ENCODE results near the gene CDKAL1. TPM values are rescaled to one million over a fixed set of nuclear protein-coding genes. Genes with fewer than 3 reads are reported as not detected.
"Not testable (repeated sequence)": the region's sequence is repeated elsewhere in the genome, so short reads cannot be mapped to it uniquely, and the experiment has no call there.

The CDKAL1 gene
- total RNA-seq, 2 experiments from 2014 or later, result 22.1 to 23.4 TPM

DNA sequence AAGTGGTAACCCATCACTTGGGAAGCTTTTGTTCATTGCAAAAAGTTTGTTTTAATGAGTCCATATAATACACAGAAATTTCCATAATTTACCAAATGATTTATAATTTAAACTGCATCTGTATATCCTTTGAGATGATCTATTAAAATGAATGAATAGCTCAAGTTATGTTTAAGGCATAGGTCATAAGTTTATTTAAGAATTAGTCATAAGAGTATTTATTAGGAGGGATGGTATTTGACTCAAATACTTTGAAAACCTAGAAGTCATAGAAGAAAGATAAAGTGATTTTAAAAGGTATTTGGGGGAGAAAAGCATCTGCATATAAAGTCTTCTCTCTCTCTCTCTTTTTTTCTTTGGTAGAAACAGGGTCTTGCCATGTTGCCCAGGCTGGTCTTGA, 388.5 kb downstream of the CDKAL1 start:
- no peaks in the 10 kb centered on the region for H3K9me3 Mint-ChIP-seq (ENCODE audit: low read depth)
- CTCF ChIA-PET, result interaction anchor here (0.8 to 1.2 kb wide), 2 partner anchors 8 to 11 kb away, joined by 3 read pairs; no protein-coding TSS in a partner anchor
- no peak overlapping the region for H3K27ac Mint-ChIP-seq
- H3K36me3 Mint-ChIP-seq (ENCODE audit: low read depth), result peaks cover 17% of the 10 kb centered on the region
- POLR2A ChIA-PET, result no interaction called here
- intact Hi-C loops (cut with DNase I, micrococcal nuclease), result loop anchor here (5.0 to 10.0 kb wide), 2 partner anchors 215 to 318 kb away; no protein-coding TSS in a partner anchor
- no peak overlapping the region for H3K4me3 Mint-ChIP-seq
- peaks cover 23% of the 10 kb centered on the region for H3K4me1 Mint-ChIP-seq
- DNase-seq (no peak), ATAC-seq (no peak)
- H3K27me3 Mint-ChIP-seq, result no peaks in the 10 kb centered on the region

DNA sequence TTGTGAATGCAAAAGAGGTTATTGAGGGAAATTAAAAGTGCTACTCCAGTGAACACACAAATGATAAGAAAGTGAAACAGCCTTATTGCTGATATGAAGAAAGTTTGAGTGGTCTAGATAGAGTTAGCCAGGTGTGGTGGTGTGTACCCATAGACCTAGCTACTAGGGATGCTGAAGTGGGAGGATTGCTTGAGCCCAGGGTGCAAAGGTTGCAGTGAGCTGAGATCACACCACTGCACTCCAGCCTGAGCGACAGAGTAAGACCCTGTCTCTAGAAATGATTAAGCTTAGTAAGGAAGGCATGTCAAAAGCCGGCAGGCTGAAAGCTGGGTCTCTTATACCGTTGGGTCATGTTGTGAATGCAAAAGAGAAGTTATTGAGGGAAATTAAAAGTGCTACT, 389.8 kb downstream of the CDKAL1 start:
- Mint-ChIP-seq H3K36me3 (ENCODE audit: low read depth) (peaks cover 17% of the 10 kb centered on the region), H3K4me1 (peaks cover 14% of the 10 kb centered on the region)
- ATAC-seq; H3K27ac Mint-ChIP-seq; POLR2A ChIA-PET; DNase-seq; H3K4me3 Mint-ChIP-seq; H3K9me3 Mint-ChIP-seq (ENCODE audit: low read depth); H3K27me3 Mint-ChIP-seq: not testable (repeated sequence)
- intact Hi-C loops (cut with DNase I, micrococcal nuclease), result loop anchor here (5.0 to 10.0 kb wide), 2 partner anchors 217 to 319 kb away; no protein-coding TSS in a partner anchor
- CTCF ChIA-PET, result interaction anchor here (0.6 to 0.7 kb wide), 3 partner anchors 12 to 529 kb away, joined by 3 to 4 read pairs (median 3); no protein-coding TSS in a partner anchor

DNA sequence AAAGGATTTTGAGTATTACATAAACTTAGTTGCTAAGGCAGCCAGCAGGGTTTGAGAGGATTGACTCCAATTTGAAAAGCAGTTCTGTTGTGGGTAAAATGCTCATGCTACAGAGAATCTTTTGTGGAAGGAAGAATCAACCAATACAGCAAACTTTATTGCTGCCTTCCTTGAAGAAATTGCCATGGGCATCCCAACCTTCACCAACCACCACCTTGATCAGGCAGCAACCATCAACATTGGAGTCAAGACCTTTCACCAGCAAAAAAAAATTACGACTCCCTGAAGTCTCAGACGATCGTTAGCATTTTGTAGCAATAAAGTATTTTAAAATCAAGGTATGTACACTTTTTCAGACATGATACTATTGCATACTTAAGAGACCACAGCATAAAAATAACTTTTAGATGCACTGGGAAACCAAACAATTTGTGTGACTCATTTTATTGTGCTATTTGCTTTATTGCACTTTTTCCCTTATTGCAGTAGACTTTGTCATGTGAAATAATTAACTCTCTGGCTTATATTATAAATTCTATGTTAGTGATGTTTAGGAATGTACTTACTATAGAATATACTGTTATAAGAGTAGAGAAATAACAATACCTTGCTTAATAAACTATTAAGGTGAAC, 390.8 kb downstream of the CDKAL1 start:
- intact Hi-C loops (cut with DNase I, micrococcal nuclease), result loop anchor here (5.0 to 10.0 kb wide), 2 partner anchors 218 to 320 kb away; no protein-coding TSS in a partner anchor
- no peaks in the 10 kb centered on the region for H3K9me3 Mint-ChIP-seq (ENCODE audit: low read depth)

DNA sequence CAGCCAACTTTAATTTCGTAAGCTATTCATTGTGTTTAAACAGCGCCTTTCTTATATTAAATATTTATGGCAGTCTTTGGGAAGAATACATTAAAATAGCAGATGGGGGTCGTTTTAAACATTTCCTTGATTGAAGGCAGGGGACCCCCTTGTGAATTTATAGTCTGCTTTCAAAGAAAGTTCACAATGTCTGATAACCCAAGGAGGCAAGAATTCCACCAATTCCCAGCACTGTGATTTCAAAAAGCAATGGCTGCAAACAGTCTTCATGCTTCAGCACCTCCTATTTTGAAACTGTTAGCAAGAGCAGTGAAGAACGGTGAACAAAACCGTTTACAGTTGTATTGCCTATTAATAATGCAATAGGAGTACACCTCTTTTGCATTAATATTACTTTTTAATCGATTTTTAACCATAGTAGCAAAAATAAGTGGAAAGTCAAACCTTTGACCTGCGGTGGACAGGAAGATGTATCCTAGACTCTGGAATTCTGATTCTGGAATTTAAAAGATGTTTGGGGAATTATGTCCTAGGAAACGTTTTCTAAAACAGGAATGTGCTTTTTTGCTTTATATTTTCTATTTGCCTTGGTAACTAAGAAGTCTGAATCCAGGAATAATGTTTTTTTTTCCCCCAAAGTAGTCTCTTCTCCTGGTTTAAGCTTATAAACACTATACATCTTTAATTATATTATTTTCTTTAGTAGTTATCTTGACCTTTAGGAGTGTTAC, 393.0 kb downstream of the CDKAL1 start:
- no peaks in the 10 kb centered on the region for H3K9me3 Mint-ChIP-seq (ENCODE audit: low read depth)
- no peaks in the 10 kb centered on the region for H3K4me1 Mint-ChIP-seq
- intact Hi-C loops (cut with DNase I, micrococcal nuclease), result loop anchor here in 1 of 2 experiments (10.0 kb wide), 1 partner anchor 322 kb away; no protein-coding TSS in a partner anchor
- H3K27me3 Mint-ChIP-seq, result no peaks in the 10 kb centered on the region
- H3K27ac Mint-ChIP-seq, result no peak overlapping the region
- ATAC-seq (no peak), DNase-seq (no peak)
- ChIA-PET POLR2A (no interaction called here), CTCF (no interaction called here)
- no peak overlapping the region for H3K4me3 Mint-ChIP-seq
- peaks cover 11% of the 10 kb centered on the region for H3K36me3 Mint-ChIP-seq (ENCODE audit: low read depth)

More for the DNA sequence above, 390.8 kb downstream of the CDKAL1 start:
- Mint-ChIP-seq H3K36me3 (ENCODE audit: low read depth) (peaks cover 17% of the 10 kb centered on the region), H3K4me1 (peaks cover 5% of the 10 kb centered on the region), H3K27ac (no peak overlapping the region), H3K4me3 (no peak overlapping the region), H3K27me3 (no peaks in the 10 kb centered on the region)
- ATAC-seq (no peak), DNase-seq (no peak)
- ChIA-PET POLR2A (no interaction called here), CTCF (no interaction called here)

DNA sequence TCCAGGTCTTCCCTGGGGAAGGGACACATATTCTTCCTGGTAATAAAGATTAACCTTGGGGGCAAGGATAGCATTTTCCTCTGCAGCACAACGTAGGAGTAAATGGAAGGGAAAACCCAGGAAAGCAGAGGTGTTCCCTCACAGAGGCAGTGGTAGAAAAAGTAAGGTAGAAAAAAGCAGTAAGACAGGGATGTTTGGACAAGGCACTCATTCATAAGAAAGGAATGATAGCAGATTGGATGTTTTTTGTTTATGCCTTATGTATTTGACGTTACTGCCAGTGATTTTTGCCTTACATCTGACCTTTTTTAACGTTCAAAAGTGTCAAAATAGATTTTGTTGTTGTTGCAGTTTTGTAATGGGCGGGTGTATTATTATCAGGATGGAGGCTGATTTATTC, 395.0 kb downstream of the CDKAL1 start:
- no peaks in the 10 kb centered on the region for H3K27me3 Mint-ChIP-seq
- H3K9me3 Mint-ChIP-seq (ENCODE audit: low read depth), result no peaks in the 10 kb centered on the region
- H3K4me3 Mint-ChIP-seq, result no peak overlapping the region
- intact Hi-C loops (cut with DNase I, micrococcal nuclease), result loop anchor here in 1 of 2 experiments (10.0 kb wide), 1 partner anchor 324 kb away; no protein-coding TSS in a partner anchor
- no peak overlapping the region for H3K27ac Mint-ChIP-seq
- POLR2A ChIA-PET, result no interaction called here
- H3K4me1 Mint-ChIP-seq, result no peaks in the 10 kb centered on the region
- H3K36me3 Mint-ChIP-seq (ENCODE audit: low read depth), result peaks cover 10% of the 10 kb centered on the region
- ATAC-seq, result no peak
- no peak for DNase-seq
- CTCF ChIA-PET, result no interaction called here

DNA sequence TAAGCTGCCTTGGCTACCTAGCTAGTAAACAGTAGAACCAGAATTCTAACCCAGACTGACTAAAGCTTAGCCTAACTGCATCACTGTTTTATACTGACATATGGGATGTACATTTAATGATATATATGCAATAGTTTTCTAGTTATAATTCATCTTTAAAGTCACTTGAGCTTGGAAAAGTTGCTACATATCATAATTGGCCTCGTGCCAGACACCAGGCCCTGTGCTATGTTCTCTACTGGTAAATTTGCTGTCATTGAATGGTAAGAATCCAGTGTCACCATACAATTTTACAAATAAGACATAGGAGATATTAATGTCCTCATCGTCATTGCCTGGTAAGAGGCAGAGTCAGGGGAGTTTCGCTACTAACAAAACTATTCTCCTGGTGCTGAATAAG, 396.8 kb downstream of the CDKAL1 start:
- DNase-seq (no peak), ATAC-seq (no peak)
- no peaks in the 10 kb centered on the region for H3K27me3 Mint-ChIP-seq
- intact Hi-C loops (cut with DNase I, micrococcal nuclease), result no loop called here
- CTCF ChIA-PET, result interaction anchor here (0.8 kb wide), 1 partner anchor 9 kb away, joined by 3 read pairs; no protein-coding TSS in a partner anchor
- no peak overlapping the region for H3K27ac Mint-ChIP-seq
- H3K36me3 Mint-ChIP-seq (ENCODE audit: low read depth), result peaks cover 9% of the 10 kb centered on the region
- no peaks in the 10 kb centered on the region for H3K4me1 Mint-ChIP-seq
- no peaks in the 10 kb centered on the region for H3K9me3 Mint-ChIP-seq (ENCODE audit: low read depth)
- no peak overlapping the region for H3K4me3 Mint-ChIP-seq
- POLR2A ChIA-PET, result no interaction called here

DNA sequence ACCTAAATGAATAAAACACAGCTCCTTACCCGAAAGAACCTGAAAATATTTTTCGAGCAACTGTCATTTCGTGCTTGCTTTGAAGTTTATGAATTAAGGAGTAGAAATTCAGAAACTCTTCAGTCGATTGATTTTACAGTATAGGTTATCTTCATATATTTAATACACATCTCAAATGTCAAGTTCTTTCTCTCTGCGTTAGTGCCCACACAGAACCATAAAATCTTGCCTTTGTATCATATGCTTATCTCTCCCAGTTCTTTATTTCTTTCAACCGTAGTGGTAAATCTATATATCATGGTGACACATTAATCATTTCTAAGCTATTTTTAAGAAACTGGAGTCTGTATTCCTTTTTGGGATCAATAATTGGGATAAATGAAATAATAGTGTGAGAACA, 397.5 kb downstream of the CDKAL1 start:
- Mint-ChIP-seq H3K27ac (no peak overlapping the region), H3K4me1 (no peaks in the 10 kb centered on the region), H3K27me3 (no peaks in the 10 kb centered on the region), H3K9me3 (ENCODE audit: low read depth) (no peaks in the 10 kb centered on the region), H3K36me3 (ENCODE audit: low read depth) (peaks cover 9% of the 10 kb centered on the region), H3K4me3 (no peak overlapping the region)
- intact Hi-C loops (cut with DNase I, micrococcal nuclease), result no loop called here
- ATAC-seq, result no peak
- no peak for DNase-seq
- ChIA-PET POLR2A (no interaction called here), CTCF (no interaction called here)

DNA sequence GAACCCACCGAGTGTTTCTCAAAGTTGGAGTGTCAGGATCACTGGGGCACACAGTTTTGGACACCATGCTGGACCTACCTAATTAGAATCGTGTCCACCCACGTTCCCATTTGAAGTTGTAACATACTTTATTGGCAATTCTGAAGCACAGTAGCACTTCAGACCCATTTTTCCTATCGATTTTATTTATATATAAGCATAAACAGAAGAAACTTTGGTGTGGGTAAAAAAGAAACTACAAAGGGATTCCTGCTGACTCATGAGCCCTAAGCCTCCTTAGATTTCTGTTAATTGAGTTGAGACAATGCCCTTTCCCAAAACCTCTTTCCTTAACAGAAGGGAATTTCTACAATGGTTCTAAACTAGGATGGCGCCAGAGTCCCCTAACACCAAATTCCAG, 398.0 kb downstream of the CDKAL1 start:
- CTCF ChIA-PET, result no interaction called here
- H3K27ac Mint-ChIP-seq, result no peak overlapping the region
- ATAC-seq, result no peak
- H3K36me3 Mint-ChIP-seq (ENCODE audit: low read depth), result peaks cover 9% of the 10 kb centered on the region
- H3K4me3 Mint-ChIP-seq, result no peak overlapping the region
- no peaks in the 10 kb centered on the region for H3K9me3 Mint-ChIP-seq (ENCODE audit: low read depth)
- DNase-seq, result no peak
- POLR2A ChIA-PET, result no interaction called here
- no peaks in the 10 kb centered on the region for H3K27me3 Mint-ChIP-seq
- intact Hi-C loops (cut with DNase I, micrococcal nuclease), result no loop called here
- no peaks in the 10 kb centered on the region for H3K4me1 Mint-ChIP-seq

DNA sequence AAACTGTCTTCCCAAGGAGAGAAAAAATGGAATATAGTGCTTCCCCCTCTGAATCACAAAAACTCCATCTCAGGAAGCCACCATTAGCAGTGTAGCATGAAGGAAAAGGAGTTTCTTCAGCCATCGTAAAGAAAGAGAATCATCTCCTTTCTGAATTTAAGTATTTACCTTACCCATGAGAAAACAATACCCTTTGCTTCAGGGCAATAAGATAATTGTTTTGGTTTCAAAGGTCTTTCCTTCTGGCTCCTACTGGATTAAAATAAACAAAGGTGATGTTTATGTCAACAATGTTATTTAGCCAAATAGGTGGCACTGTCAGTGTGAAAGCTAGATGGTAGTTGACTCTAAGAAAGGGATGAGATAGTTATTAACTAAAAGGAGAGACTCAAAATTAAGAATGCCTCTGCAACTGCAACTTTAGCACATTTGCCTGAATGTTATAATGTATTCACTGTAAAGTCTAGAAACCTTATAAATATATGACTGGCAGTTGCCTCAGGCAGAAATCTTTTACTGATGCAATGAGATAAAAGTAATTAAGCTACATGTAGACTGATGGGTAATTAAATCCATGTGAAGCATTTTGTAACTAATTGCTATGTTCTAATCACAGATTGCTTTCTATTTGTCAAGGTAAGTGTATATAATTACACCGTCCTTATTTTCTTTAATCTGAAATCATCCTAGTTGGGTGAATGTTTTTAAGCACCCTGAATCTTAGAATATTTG, 399.0 kb downstream of the CDKAL1 start:
- no peak for DNase-seq
- intact Hi-C loops (cut with DNase I, micrococcal nuclease), result no loop called here
- peaks cover 12% of the 10 kb centered on the region for H3K36me3 Mint-ChIP-seq (ENCODE audit: low read depth)

DNA sequence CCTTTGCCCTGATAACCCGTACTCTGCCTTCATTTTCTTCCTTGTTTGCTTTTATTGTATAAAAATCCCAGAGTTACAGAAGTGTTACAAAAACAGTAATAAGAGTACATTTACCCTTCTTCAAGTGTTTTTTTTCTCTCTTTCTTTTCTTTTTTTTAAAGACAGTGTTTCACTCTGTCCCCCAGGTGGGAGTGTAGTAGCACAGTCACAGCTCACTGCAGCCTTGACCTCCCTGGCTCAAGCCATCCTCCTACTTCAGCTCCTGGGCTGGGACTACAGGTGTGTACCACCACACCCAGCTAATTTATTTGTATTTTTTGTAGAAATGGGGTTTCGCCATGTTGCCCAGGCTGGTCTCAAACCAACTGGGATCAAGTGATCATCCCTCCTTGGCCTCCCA, 402.7 kb downstream of the CDKAL1 start:
- no peak for DNase-seq
- H3K4me1 Mint-ChIP-seq, result no peaks in the 10 kb centered on the region
- no peak overlapping the region for H3K27ac Mint-ChIP-seq
- peaks cover 23% of the 10 kb centered on the region for H3K36me3 Mint-ChIP-seq (ENCODE audit: low read depth)
- H3K27me3 Mint-ChIP-seq, result no peaks in the 10 kb centered on the region
- no peak for ATAC-seq
- no peak overlapping the region for H3K4me3 Mint-ChIP-seq
- ChIA-PET CTCF (no interaction called here), POLR2A (no interaction called here)
- peaks cover 3% of the 10 kb centered on the region for H3K9me3 Mint-ChIP-seq (ENCODE audit: low read depth)
- intact Hi-C loops (cut with DNase I, micrococcal nuclease), result no loop called here

More for the DNA sequence above, 399.0 kb downstream of the CDKAL1 start:
- Mint-ChIP-seq H3K27ac (no peak overlapping the region), H3K4me3 (no peak overlapping the region), H3K4me1 (no peaks in the 10 kb centered on the region), H3K9me3 (ENCODE audit: low read depth) (no peaks in the 10 kb centered on the region), H3K27me3 (no peaks in the 10 kb centered on the region)
- POLR2A ChIA-PET, result no interaction called here
- CTCF ChIA-PET, result interaction anchor here (0.8 kb wide), 1 partner anchor 11 kb away, joined by 3 read pairs; no protein-coding TSS in a partner anchor
- ATAC-seq, result no peak

DNA sequence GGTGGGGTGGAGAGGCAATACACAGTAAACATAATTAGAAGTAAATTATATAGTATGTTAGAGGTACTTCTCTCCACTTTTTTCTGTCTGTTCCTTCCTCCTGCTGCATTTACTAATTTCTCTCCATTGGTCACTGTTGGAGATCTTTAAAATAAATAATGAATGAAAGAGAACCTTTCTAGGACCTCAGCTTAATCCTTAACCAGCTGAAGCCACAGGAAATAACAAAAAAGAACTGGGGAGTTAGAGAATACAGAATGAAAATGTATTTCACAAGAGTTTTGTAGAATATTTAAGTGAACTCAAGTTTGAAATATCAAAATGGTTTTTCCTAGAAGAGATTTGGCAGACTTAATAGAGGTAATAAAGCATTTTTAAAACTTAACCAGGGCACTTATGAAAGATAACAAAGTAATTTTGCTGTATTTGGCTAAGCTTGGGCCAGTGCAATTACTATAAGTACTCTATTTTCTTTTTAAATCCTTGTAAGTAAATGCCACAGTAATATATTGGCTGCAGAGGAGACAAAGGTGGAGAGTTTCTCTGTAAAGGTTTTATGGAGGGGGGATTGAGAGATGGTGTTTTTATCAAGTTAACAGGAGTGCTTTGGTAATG, 405.0 kb downstream of the CDKAL1 start:
- H3K4me3 Mint-ChIP-seq, result no peak overlapping the region
- ATAC-seq, result no peak
- H3K27me3 Mint-ChIP-seq, result no peaks in the 10 kb centered on the region
- H3K9me3 Mint-ChIP-seq (ENCODE audit: low read depth), result peaks cover 11% of the 10 kb centered on the region
- DNase-seq, result no peak
- POLR2A ChIA-PET, result no interaction called here
- no peaks in the 10 kb centered on the region for H3K4me1 Mint-ChIP-seq
- CTCF ChIA-PET, result interaction anchor here (0.6 kb wide), 1 partner anchor 46 kb away, joined by 3 read pairs; no protein-coding TSS in a partner anchor
- H3K36me3 Mint-ChIP-seq (ENCODE audit: low read depth), result peaks cover 26% of the 10 kb centered on the region
- intact Hi-C loops (cut with DNase I, micrococcal nuclease), result no loop called here
- no peak overlapping the region for H3K27ac Mint-ChIP-seq
